SJCRH30 (cell line): ENCODE data around the gene PPP1R14D. TPM values are rescaled to one million over a fixed set of nuclear protein-coding genes. Genes with fewer than 3 reads are reported as not detected.

Experiments used
- DNase-seq, 2 experiments: peaks; one replicate each; pipeline ENCODE4 v3.0.0-alpha.2; 2015 to 2020
- H3K27ac ChIP-seq: fragments of 250-450 bp; sonication (Bioruptor Pico); 2 replicates; pipeline ENCODE4 v1.5.1; 2020; ENCODE audit warnings: mild to moderate bottlenecking, moderate library complexity
- H3K27me3 ChIP-seq: fragments of 250-450 bp; sonication (Bioruptor Pico); 2 replicates; pipeline ENCODE4 v1.5.1; 2020; ENCODE audit warnings: mild to moderate bottlenecking, moderate library complexity
- H3K36me3 ChIP-seq: fragments of 250-450 bp; sonication (Bioruptor Pico); 2 replicates; pipeline ENCODE4 v1.5.1; 2020; ENCODE audit warnings: mild to moderate bottlenecking, moderate library complexity
- H3K4me1 ChIP-seq: fragments of 250-450 bp; sonication (Bioruptor Pico); 2 replicates; pipeline ENCODE4 v1.5.1; 2020; ENCODE audit warnings: mild to moderate bottlenecking, moderate library complexity
- H3K4me3 ChIP-seq: fragments of 250-450 bp; sonication (Bioruptor Pico); 2 replicates; pipeline ENCODE4 v1.5.1; 2020; ENCODE audit warnings: mild to moderate bottlenecking, moderate library complexity
- H3K9me3 ChIP-seq: fragments of 250-450 bp; sonication (Bioruptor Pico); replicated peaks from 2 replicates; pipeline ENCODE4 v1.5.1; 2020; ENCODE audit warnings: mild to moderate bottlenecking, moderate library complexity
- total RNA-seq: library from RNA; depleted of rRNA; stranded (reverse); fragments of >200 nt; shearing (Covaris generic); gene quantifications from 2 replicates; pipeline ENCODE4 v1.2.3, GENCODE V29; 2014

Gene PPP1R14D
- total RNA-seq, 1 experiment from 2014 or later, result not detected

- Histone ChIP-seq H3K4me1 (peaks cover 22% of the 10 kb centered on the region), H3K4me3 (no peak overlapping the region), H3K27me3 (no peaks in the 10 kb centered on the region), H3K9me3 (no peaks in the 10 kb centered on the region), H3K36me3 (no peaks in the 10 kb centered on the region; the same call in none of the 2 replicates), H3K27ac (peak overlapping the region; percentile 19; the same call in 1 of the 2 replicates)
- peak; percentile 88 to 93 for DNase-seq
These were observed 39.4 kb downstream of the PPP1R14D start for GRCh38 chr15:40789119-40789518.

DNA sequence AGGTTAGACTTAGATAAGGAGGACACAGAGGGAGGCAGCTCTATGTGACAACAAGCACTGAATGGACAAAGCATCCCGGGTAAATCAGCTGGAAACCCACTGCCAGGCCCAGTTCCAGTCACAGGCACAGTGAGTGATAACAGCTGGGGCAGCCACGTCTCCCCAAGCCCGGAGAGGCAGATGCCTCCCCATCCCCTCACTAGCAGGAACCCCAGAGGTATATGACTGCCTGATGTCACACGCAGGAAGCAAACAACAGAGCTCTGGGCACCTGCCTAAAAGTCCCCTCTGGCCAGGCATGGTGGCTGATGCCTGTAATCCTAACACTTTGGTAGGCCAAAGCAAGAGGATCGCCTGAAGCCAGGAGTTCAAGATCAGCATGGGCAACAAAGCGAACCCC, 40.5 kb downstream of the PPP1R14D start:
- Histone ChIP-seq H3K4me3 (no peak overlapping the region), H3K9me3 (no peaks in the 10 kb centered on the region), H3K27me3 (no peaks in the 10 kb centered on the region), H3K36me3 (no peaks in the 10 kb centered on the region; the same call in none of the 2 replicates), H3K4me1 (peaks cover 22% of the 10 kb centered on the region), H3K27ac (no peak overlapping the region)
- no peak for DNase-seq

- Histone ChIP-seq H3K9me3 (no peaks in the 10 kb centered on the region), H3K27me3 (no peaks in the 10 kb centered on the region), H3K4me1 (peaks cover 22% of the 10 kb centered on the region), H3K36me3 (no peaks in the 10 kb centered on the region; the same call in none of the 2 replicates), H3K27ac (no peak overlapping the region), H3K4me3 (no peak overlapping the region)
- peak in 1 of 2 experiments; percentile 58 for DNase-seq
These were observed 41.1 kb downstream of the PPP1R14D start for GRCh38 chr15:40787344-40787841.

- Histone ChIP-seq H3K4me3 (no peak overlapping the region), H3K27ac (no peak overlapping the region), H3K4me1 (peaks cover 22% of the 10 kb centered on the region), H3K27me3 (no peaks in the 10 kb centered on the region), H3K9me3 (no peaks in the 10 kb centered on the region), H3K36me3 (no peaks in the 10 kb centered on the region; the same call in none of the 2 replicates)
- DNase-seq, result no peak
These were observed 42.7 kb downstream of the PPP1R14D start for GRCh38 chr15:40785814-40786213.

DNA sequence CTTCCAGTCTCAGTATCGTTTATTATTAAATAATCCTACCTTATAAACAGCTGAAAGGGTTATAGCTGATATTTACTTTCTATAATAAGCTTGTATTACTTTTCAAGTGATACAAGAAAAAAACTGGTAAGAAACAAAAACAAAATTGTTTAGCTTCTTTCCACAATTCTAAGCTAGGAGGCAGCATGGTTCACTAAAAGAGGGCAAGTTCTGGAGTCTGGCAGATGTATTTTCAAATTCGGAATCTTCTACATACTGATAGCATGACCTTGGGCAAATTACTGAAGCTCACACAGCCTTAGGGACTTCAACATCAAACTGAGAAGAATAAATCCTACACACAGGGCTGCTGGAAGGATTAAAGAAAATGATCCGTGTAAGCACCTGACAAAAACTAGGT, 43.3 kb downstream of the PPP1R14D start:
- Histone ChIP-seq H3K27ac (no peak overlapping the region), H3K4me3 (no peak overlapping the region), H3K9me3 (no peaks in the 10 kb centered on the region), H3K36me3 (no peaks in the 10 kb centered on the region; the same call in none of the 2 replicates), H3K4me1 (peaks cover 22% of the 10 kb centered on the region), H3K27me3 (no peaks in the 10 kb centered on the region)
- DNase-seq, result no peak

DNA sequence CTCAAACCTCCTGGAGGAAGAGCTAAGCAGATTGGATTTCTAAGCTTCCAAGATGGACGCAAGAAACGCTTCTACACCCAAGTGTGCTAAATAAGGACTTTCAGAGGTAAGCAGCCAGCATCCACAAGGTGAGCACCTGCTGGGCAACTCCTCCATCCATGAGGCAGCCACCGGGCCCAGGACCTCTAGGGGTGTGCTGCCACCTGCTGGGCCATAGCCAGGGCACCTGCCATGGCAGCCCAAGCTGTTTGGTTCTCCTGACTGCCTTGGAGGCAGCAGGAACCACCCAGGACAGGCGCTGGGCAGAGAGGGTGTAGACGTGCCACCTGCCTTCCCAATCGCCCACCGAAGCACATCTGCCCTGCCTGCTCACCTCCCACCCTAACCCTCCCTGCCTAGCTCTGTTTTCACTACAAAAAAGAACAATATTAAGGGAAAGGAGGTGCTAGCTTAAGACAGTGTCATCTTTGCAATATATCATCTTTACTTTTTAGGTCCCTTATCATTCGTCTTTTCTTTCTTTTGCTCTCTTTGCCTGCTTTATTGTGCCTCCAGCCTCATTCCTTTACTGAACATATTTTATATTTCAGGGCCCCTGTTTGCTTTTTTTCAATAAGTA, 45.8 kb downstream of the PPP1R14D start:
- peaks cover 4% of the 10 kb centered on the region for H3K36me3 ChIP-seq
- no peaks in the 10 kb centered on the region for H3K27me3 ChIP-seq
- no peaks in the 10 kb centered on the region for H3K9me3 ChIP-seq
- peak; percentile 49 to 70 for DNase-seq
- peaks cover 7% of the 10 kb centered on the region for H3K4me1 ChIP-seq
- H3K4me3 ChIP-seq, result no peak overlapping the region
- no peak overlapping the region for H3K27ac ChIP-seq

GRCh38 chr15:40776537-40777141, 51.9 kb downstream of the PPP1R14D start:
- no peaks in the 10 kb centered on the region for H3K9me3 ChIP-seq
- H3K36me3 ChIP-seq, result peaks cover 9% of the 10 kb centered on the region
- no peaks in the 10 kb centered on the region for H3K27me3 ChIP-seq
- H3K4me3 ChIP-seq, result no peak overlapping the region
- DNase-seq, result no peak
- no peaks in the 10 kb centered on the region for H3K4me1 ChIP-seq
- H3K27ac ChIP-seq, result no peak overlapping the region

GRCh38 chr15:40775740-40776536, 52.6 kb downstream of the PPP1R14D start:
- Histone ChIP-seq H3K4me3 (no peak overlapping the region), H3K36me3 (peaks cover 9% of the 10 kb centered on the region), H3K4me1 (peaks cover 2% of the 10 kb centered on the region; the same call in 1 of the 2 replicates), H3K9me3 (no peaks in the 10 kb centered on the region), H3K27me3 (no peaks in the 10 kb centered on the region), H3K27ac (no peak overlapping the region)
- no peak for DNase-seq

- Histone ChIP-seq H3K9me3 (no peaks in the 10 kb centered on the region), H3K4me3 (no peak overlapping the region), H3K36me3 (peaks cover 9% of the 10 kb centered on the region), H3K27me3 (no peaks in the 10 kb centered on the region), H3K27ac (no peak overlapping the region), H3K4me1 (peaks cover 12% of the 10 kb centered on the region)
- DNase-seq, result no peak
These were observed 53.5 kb downstream of the PPP1R14D start for GRCh38 chr15:40775007-40775406.

DNA sequence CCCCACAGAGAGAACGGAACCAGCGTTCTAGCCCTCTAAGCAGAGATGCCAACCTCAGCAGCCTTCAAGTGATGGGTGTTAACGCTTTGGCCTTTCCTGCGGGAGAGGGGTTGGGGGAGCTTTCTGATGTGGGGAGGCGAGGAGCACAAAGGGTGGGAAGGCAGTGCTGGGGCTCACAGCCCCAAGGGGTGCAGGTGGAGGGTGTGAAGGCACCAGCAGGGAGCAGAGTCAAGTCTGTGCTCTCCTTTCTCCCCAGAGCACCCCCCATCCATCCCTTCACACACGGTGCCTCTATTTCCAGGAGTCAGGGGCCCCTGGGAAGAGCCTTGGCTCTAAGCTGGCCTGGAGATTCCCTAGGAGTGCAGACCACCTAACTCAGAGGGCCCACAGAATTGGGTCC, 54.6 kb downstream of the PPP1R14D start:
- Histone ChIP-seq H3K27me3 (no peaks in the 10 kb centered on the region), H3K9me3 (no peaks in the 10 kb centered on the region), H3K4me1 (peaks cover 23% of the 10 kb centered on the region), H3K36me3 (peaks cover 7% of the 10 kb centered on the region), H3K27ac (no peak overlapping the region), H3K4me3 (no peak overlapping the region)
- no peak for DNase-seq

GRCh38 chr15:40773496-40773895, 55.0 kb downstream of the PPP1R14D start:
- H3K27me3 ChIP-seq, result no peaks in the 10 kb centered on the region
- H3K36me3 ChIP-seq, result peaks cover 5% of the 10 kb centered on the region
- no peaks in the 10 kb centered on the region for H3K9me3 ChIP-seq
- no peak for DNase-seq
- H3K4me3 ChIP-seq, result no peak overlapping the region
- peaks cover 27% of the 10 kb centered on the region for H3K4me1 ChIP-seq
- no peak overlapping the region for H3K27ac ChIP-seq

DNA sequence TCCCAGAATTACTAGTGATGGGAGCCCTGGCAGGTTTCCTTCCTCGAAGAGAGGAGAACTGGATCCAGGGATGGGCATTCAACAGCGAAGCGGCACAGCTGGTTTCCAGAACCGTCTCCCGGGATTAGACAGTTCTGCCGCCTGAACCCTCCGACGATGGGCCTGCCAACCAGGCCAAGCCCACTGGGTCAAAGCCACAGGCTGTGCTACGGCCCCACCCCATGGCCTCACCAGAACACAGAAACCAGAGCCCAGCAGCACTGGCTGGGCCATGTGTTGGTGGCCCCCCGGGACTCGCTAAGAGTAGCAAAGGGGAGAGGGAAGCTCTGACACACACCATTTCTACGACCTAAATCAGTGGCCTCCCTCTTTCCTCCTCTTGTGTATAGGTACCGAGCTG, 56.5 kb downstream of the PPP1R14D start:
- Histone ChIP-seq H3K4me3 (no peak overlapping the region), H3K27me3 (no peaks in the 10 kb centered on the region), H3K27ac (no peak overlapping the region), H3K4me1 (peaks cover 32% of the 10 kb centered on the region), H3K36me3 (peaks cover 5% of the 10 kb centered on the region; the same call in 1 of the 2 replicates), H3K9me3 (no peaks in the 10 kb centered on the region)
- no peak for DNase-seq

DNA sequence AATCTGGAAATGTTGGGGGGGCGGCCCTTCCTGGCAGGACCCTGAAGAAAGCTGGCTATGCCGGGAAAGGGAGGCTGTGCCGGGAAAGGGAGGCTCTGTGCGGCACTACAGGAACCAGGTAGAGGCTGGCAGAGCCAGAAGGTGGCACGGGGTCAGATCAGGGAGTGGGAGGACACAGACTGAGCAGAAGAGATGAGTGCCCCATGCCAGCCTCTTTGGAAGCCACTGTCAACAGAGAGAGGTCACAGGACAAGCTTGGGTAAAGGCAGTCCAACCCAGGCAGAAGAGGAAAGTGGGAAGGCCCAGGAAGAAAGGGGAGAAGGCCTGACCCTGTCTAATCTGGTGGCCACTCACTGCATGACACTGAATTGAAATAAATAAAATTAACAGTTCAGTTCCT, 57.3 kb downstream of the PPP1R14D start:
- H3K9me3 ChIP-seq, result no peaks in the 10 kb centered on the region
- H3K4me1 ChIP-seq, result peaks cover 32% of the 10 kb centered on the region
- no peak overlapping the region for H3K4me3 ChIP-seq
- no peak for DNase-seq
- no peaks in the 10 kb centered on the region for H3K27me3 ChIP-seq
- peaks cover 5% of the 10 kb centered on the region; the same call in 1 of the 2 replicates for H3K36me3 ChIP-seq
- no peak overlapping the region for H3K27ac ChIP-seq

- Histone ChIP-seq H3K4me3 (no peak overlapping the region), H3K9me3 (no peaks in the 10 kb centered on the region), H3K27ac (peak overlapping the region; percentile 43), H3K4me1 (peaks cover 36% of the 10 kb centered on the region), H3K27me3 (no peaks in the 10 kb centered on the region), H3K36me3 (peaks cover 3% of the 10 kb centered on the region; the same call in 1 of the 2 replicates)
- peak; percentile 85 to 86 for DNase-seq
These were observed 58.3 kb downstream of the PPP1R14D start for GRCh38 chr15:40770147-40770721.
